ENCODE measurements around the gene POM121C.
A peak's percentile ranks its signal among the peaks of the same experiment; 100 is the strongest.
"Not testable (repeated sequence)": the region's sequence is repeated elsewhere in the genome, so short reads cannot be mapped to it uniquely, and the experiment has no call there.

The POM121C gene

DNA sequence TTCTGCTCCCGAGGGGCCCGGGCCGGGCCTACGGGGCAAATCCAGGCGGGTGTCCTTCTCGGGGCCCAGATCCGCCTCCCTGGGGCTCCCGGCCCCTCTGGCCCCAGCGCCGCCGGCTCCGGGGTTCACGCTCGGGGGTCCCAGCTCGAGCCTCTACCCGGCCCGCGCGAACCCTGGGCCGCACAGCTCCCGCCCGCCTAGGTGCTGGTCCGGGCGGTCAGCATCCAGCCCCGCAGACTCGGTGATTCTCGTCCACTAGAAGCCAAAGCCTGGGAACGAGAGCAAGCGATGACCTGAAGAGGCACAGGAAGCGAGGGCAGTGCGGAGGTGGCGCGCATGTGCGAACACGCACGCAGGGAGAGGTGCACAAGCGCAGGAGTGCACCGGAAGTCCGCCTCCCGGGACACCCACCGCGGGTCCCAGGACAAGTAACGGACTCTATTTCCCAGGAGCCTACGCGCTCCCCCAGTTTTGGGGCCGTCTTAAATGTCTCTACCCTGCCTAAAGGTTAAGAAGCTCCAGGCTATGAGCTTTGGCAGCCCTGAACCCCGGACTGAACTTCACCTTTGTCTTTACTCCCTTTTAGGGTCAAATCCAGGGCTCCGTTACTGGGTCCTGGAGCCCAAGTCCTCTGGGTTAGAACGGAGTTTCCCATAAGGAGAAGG, at the start of gene POM121C:
POM121C (minus strand) TSS at position 321 of the 665 bp plus-strand sequence. CDS start 44,803 bp downstream, outside the sequence.
- peak; percentile 89 for DNase-seq (ENCODE audit: low read depth, low spot score)
- in situ Hi-C loops (cut with HindIII; ENCODE audit: low sequenced_read_pairs) = not testable (repeated sequence)
- H3K4me3 ChIP-seq (ENCODE audit: low read depth, low read length) = peak within 1 kb of the TSS; percentile 59

DNA sequence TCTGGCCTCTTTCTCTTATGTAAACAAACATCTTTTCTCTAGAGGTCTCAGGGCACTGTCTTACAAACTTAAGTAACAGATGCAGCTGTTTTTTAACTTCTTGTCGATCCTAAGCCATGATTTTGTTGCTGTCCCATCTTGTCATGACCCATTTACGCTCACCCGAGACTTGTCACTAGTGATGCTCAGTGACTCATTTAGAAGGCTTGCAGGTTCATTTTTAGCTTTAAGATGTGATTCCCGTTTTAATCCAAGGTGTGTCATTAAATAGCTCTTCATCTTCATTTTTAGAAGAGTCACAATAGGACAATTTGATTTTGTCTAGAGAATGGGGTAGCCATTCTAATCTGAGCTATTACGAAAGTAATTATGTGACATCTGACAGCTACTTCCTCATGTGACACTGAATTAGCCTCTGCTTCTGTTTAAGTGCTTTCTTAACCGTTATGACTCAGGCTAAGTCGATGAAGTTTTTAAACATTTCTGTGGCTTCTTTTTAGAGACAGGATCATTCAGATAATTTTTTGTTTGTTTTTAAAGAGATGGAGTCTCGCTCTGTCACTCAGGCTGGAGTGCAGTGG, 48.7 kb upstream of the POM121C start:
- TF ChIP-seq, protein P1, sequence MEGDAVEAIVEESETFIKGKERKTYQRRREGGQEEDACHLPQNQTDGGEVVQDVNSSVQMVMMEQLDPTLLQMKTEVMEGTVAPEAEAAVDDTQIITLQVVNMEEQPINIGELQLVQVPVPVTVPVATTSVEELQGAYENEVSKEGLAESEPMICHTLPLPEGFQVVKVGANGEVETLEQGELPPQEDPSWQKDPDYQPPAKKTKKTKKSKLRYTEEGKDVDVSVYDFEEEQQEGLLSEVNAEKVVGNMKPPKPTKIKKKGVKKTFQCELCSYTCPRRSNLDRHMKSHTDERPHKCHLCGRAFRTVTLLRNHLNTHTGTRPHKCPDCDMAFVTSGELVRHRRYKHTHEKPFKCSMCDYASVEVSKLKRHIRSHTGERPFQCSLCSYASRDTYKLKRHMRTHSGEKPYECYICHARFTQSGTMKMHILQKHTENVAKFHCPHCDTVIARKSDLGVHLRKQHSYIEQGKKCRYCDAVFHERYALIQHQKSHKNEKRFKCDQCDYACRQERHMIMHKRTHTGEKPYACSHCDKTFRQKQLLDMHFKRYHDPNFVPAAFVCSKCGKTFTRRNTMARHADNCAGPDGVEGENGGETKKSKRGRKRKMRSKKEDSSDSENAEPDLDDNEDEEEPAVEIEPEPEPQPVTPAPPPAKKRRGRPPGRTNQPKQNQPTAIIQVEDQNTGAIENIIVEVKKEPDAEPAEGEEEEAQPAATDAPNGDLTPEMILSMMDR (IDR thresholded peaks at IDR 0.05; ENCODE audit: low read depth, low read length) = no peak
- in situ Hi-C loops (cut with HindIII; ENCODE audit: low sequenced_read_pairs) = no loop called here
- DNase-seq (ENCODE audit: low read depth, low spot score) = peak; percentile 60
- no peak overlapping the region for H3K4me3 ChIP-seq (ENCODE audit: low read depth, low read length)

DNA sequence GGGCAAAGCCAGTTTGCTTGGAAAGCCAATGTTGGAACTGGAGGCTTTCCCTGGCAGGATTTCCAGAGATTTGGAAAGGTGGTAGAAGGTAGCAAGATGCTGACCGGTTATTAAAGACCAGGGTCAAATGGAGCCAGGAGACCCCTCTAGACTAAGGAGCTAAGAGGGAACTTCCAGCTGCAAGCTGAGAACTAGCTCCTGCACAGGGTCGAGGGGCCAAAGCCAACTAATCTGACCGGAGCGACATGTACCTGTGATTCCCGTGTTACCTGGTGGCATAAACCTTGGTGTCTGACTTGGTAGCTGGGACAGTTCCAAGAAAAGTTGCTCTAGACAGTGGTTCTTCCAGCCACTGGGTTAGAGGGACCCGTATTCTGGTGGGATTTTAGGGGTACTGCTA, 47.8 kb upstream of the POM121C start:
- in situ Hi-C loops (cut with HindIII; ENCODE audit: low sequenced_read_pairs) = no loop called here
- TF ChIP-seq, protein P1 (IDR thresholded peaks at IDR 0.05; ENCODE audit: low read depth, low read length) = no peak
- no peak for DNase-seq (ENCODE audit: low read depth, low spot score)
- no peak overlapping the region for H3K4me3 ChIP-seq (ENCODE audit: low read depth, low read length)

DNA sequence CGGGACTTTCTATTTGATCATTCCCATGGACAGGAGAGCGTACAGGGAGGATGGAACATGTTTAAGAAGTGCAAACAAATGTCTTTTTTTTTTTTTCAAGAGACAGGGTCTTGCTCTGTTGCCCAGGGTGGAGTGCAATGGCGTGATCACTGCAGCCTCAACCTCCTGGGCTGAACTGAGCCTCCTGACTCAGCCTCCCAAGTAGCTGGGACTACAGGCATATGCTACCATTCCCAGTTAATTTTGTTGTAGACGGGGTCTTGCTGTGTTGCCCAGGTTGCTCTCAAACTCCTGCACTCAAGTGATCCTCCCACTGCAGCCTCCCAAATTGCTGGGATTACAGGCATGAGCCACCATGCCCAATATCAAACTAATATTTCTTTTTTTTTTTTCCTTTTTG, 46.5 kb upstream of the POM121C start:
- TF ChIP-seq, protein P1 (IDR thresholded peaks at IDR 0.05; ENCODE audit: low read depth, low read length) = no peak

DNA sequence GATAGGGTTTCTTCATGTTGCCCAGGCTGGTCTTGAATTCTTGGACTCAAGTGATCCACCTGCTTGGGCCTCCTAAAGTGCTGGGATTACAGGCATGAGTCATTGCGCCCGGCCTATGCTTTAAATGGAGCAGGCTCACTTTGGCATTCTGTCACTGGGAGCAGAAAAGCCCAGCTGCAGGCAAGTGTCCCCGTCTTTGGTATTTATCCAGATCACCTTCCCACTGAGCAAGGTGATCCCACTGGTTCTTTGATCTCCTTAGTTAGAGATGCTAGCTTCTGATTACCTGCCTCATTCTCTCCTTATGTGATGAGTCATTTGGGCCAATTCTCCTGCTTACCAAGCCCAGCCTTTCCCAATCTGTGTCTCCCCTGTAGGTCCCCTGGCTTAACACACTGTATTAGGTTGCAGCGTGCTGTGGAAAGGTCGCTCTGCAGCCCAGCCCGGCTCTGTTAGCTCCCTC, 45.3 kb upstream of the POM121C start:
- in situ Hi-C loops (cut with HindIII; ENCODE audit: low sequenced_read_pairs) = no loop called here
- H3K4me3 ChIP-seq (ENCODE audit: low read depth, low read length) = no peak overlapping the region
- no peak for DNase-seq (ENCODE audit: low read depth, low spot score)
- TF ChIP-seq, protein P1 (IDR thresholded peaks at IDR 0.05; ENCODE audit: low read depth, low read length) = no peak

More for the DNA sequence above, 46.5 kb upstream of the POM121C start:
- DNase-seq (ENCODE audit: low read depth, low spot score) = no peak
- H3K4me3 ChIP-seq (ENCODE audit: low read depth, low read length) = no peak overlapping the region
- in situ Hi-C loops (cut with HindIII; ENCODE audit: low sequenced_read_pairs) = no loop called here

DNA sequence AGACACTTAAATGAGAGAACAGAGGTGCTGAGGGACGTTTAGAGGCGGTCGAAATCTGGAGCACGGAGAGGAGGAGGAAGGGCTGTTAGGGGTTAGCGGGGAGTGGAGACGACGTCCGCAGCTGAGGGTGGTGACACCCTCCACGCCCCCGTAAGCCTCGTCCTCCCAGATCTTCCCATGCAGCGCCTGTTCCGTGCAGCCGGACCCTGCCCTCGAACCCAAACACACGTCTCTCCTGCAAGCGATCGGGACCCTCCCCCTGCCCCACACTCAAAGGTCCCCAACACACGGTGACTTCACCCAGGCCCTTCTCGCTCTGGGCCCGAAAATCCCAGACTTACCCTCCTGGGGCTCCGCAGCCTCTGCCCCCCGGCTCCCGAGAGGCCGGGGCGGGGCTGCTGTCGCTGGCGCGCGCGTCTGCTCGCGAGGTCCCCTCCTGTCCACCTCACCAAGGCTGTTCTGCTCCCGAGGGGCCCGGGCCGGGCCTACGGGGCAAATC, 41.2 kb upstream of the POM121C start:
- in situ Hi-C loops (cut with HindIII; ENCODE audit: low sequenced_read_pairs); DNase-seq (ENCODE audit: low read depth, low spot score): not testable (repeated sequence)
- peak overlapping the region; percentile 82 for H3K4me3 ChIP-seq (ENCODE audit: low read depth, low read length)

DNA sequence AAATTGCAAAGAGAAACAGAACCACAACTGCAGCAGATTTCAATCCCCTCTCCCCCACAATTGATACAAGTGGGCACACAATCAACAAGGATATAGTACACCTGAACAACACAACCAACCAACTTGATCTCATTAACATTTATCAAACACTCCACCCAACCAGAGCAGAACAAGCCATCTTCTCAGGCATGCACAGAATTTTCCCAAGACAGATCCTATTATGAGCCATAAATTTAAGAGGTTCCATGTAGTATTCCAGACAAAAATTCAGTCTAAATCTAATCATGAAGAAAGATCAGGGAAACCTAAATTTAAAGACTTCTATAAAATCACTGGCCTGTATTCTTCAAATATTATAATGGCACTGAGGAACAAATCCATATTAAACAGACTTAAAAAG, 35.6 kb upstream of the POM121C start:
- in situ Hi-C loops (cut with HindIII; ENCODE audit: low sequenced_read_pairs); H3K4me3 ChIP-seq (ENCODE audit: low read depth, low read length); DNase-seq (ENCODE audit: low read depth, low spot score): not testable (repeated sequence)

DNA sequence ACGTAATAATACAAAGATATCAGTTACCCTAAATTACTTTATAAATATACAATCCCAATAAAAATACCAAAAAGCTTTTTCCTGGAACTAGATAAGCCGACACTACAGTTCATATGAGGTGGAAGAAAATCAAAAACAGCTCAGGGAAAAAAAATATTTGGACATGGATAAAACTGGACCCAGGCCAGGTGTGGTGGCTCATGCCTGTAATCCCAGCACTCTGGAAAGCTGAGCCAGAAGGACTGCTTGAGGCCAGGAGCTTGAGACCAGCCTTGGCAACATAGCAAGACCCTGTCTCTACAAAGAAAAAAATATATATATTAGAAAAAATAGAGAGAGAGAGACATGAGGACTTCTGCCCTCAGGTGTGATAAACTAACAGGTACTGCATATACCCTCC, 32.7 kb upstream of the POM121C start:
- H3K4me3 ChIP-seq (ENCODE audit: low read depth, low read length); DNase-seq (ENCODE audit: low read depth, low spot score); in situ Hi-C loops (cut with HindIII; ENCODE audit: low sequenced_read_pairs): not testable (repeated sequence)

DNA sequence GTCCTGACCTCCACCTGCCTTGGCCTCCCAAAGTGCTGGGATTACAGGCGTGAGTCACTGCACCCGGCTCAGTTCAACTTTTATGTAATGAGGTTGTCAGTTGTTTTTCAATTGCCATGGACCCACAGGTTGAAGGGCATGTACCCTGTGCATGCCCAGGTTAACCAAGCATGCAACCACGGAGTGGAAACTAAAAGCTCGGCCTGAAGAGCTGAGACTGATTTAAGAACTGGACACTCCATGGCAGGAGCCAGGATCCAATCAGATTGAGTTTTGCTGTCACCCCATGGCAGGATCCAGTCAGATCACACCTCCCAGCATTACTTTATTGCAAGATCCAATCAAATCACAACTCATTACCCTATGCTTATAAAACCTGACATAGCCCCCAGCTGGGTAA, 22.9 kb upstream of the POM121C start:
- in situ Hi-C loops (cut with HindIII; ENCODE audit: low sequenced_read_pairs); DNase-seq (ENCODE audit: low read depth, low spot score); H3K4me3 ChIP-seq (ENCODE audit: low read depth, low read length): not testable (repeated sequence)

DNA sequence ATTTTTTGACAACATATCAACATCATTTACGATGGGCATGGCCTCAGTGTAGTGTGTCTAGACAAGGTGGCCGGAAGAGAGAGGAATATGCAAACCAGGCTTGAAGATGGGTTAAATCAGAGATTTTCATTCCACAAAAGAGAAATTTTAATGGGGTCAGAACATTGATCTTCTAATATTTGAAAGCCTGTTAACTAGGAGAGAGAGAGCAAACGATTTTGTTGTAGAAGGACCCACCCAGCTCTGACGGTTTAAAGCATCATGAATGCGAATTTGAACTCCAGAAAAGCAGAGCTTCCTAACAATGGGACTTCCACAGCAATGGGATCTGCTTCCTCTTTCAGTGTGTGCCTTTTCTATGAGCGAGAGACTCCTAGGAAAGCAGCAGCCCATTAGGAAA, 5.9 kb upstream of the POM121C start, which contains the start of gene SPDYE5:
SPDYE5 (plus strand) TSS at position 301 of the 400 bp plus-strand sequence. CDS start 1,728 bp downstream, outside the sequence.
- DNase-seq (ENCODE audit: low read depth, low spot score); H3K4me3 ChIP-seq (ENCODE audit: low read depth, low read length); in situ Hi-C loops (cut with HindIII; ENCODE audit: low sequenced_read_pairs): not testable (repeated sequence)

DNA sequence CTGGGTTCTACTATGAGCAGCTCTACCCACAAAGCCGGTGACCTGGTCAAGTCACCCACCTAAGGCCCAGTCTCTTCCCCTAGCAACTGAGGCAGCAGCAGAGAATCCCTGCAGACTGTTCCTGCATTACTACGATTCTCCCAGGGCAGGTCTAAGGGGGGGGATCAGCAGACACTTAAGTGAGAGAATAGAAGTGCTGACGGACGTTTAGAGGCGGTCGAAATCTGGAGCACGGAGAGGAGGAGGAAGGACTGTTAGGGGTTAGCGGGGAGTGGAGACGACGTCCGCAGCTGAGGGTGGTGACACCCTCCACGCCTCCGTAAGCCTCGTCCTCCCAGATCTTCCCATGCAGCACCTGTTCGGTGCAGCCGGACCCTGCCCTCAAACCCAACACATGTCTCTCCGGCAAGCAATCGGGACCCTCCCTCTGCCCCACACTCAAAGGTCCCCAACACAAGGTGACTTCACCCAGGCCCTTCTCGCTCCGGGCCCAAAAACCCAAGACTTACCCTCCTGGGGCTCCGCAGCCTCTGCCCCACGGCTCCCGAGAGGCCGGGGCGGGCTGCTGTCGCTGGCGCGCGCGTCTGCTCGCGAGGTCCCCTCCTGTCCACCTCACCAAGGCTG, 632 bp downstream of the POM121C start:
- DNase-seq (ENCODE audit: low read depth, low spot score); in situ Hi-C loops (cut with HindIII; ENCODE audit: low sequenced_read_pairs): not testable (repeated sequence)
- H3K4me3 ChIP-seq (ENCODE audit: low read depth, low read length) = peak overlapping the region; percentile 59

DNA sequence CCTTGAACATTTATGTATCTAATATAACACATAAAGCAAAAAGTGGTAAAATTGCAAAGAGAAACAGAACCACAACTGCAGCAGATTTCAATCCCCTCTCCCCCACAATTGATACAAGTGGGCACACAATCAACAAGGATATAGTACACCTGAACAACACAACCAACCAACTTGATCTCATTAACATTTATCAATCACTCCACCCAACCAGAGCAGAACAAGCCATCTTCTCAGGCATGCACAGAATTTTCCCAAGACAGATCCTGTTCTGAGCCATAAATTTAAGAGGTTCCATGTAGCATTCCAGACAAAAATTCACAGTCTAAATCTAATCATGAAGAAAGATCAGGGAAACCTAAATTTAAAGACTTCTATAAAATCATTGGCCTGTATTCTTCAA, 5.8 kb downstream of the POM121C start:
- DNase-seq (ENCODE audit: low read depth, low spot score); in situ Hi-C loops (cut with HindIII; ENCODE audit: low sequenced_read_pairs); H3K4me3 ChIP-seq (ENCODE audit: low read depth, low read length): not testable (repeated sequence)
